Measurements from ENCODE around the gene SCGB1D4.

DNA sequence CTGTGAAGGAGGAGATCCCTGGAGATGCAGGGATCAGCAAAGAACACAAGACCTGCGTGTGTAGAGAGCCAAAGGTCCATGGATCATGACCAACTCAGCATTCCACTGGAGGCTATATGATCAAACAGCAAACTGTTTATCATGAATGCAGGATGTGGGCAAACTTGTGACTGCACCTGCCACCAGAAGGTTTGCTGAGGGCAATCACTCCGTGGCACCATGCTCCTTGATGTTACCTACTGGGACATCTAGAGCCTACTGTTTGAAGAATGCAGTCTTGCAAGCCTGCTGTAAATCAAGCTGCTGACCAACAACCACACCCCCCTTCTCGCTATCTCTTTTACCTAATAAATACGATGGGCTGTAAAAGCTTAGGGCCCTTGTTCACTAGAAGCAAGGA, 47.2 kb downstream of the SCGB1D4 start:
- no peak for TF ChIP-seq POLR2AphosphoS5 (IDR thresholded peaks at IDR 0.05)
- TF ChIP-seq, protein P1, sequence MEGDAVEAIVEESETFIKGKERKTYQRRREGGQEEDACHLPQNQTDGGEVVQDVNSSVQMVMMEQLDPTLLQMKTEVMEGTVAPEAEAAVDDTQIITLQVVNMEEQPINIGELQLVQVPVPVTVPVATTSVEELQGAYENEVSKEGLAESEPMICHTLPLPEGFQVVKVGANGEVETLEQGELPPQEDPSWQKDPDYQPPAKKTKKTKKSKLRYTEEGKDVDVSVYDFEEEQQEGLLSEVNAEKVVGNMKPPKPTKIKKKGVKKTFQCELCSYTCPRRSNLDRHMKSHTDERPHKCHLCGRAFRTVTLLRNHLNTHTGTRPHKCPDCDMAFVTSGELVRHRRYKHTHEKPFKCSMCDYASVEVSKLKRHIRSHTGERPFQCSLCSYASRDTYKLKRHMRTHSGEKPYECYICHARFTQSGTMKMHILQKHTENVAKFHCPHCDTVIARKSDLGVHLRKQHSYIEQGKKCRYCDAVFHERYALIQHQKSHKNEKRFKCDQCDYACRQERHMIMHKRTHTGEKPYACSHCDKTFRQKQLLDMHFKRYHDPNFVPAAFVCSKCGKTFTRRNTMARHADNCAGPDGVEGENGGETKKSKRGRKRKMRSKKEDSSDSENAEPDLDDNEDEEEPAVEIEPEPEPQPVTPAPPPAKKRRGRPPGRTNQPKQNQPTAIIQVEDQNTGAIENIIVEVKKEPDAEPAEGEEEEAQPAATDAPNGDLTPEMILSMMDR (IDR thresholded peaks at IDR 0.05; ENCODE audit: poor library complexity, severe bottlenecking), result no peak
- no peak for TF ChIP-seq EZH2 (IDR thresholded peaks at IDR 0.05; ENCODE audit: borderline replicate concordance, insufficient read depth, low read length, poor library complexity, severe bottlenecking)

All from neural cell (in vitro differentiated cells).